GM12875 (cell line): Measurements from ENCODE around the gene JHY.

Experiments used
- H3K4me3 ChIP-seq: one replicate; pipeline ENCODE4 v1.5.1; 2011; ENCODE audit warnings: low read depth, low read length, control low read depth
- TF ChIP-seq, protein P1 (sequence below): IDR thresholded peaks from 2 replicates; pipeline ENCODE4 v1.5.1; 2011; ENCODE audit warnings: low read depth, mild to moderate bottlenecking, control low read depth, inconsistent platforms, low read length, moderate library complexity, borderline replicate concordance; ENCODE audit not compliant: insufficient read depth

JHY gene

DNA sequence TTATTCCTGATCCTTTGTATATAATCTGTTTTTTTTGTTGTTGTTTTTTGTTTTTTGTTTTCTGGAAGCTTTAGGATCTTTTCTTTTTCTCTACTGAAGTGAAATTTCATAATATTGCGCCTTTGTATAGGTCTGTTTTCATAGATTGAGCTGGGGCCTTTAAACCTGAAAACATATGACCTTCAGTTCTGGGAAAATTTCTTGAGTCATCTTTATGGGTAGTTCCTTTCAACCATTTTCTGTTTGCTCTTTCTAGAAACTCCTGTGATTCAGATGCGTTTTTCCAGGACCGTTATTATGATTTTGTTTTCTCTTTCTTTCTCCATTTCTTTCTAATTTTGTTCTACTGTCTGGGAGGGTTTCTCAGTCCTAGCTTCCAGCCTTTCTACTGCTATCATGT is 55.4 kb downstream of the JHY start:
- TF ChIP-seq, protein P1, sequence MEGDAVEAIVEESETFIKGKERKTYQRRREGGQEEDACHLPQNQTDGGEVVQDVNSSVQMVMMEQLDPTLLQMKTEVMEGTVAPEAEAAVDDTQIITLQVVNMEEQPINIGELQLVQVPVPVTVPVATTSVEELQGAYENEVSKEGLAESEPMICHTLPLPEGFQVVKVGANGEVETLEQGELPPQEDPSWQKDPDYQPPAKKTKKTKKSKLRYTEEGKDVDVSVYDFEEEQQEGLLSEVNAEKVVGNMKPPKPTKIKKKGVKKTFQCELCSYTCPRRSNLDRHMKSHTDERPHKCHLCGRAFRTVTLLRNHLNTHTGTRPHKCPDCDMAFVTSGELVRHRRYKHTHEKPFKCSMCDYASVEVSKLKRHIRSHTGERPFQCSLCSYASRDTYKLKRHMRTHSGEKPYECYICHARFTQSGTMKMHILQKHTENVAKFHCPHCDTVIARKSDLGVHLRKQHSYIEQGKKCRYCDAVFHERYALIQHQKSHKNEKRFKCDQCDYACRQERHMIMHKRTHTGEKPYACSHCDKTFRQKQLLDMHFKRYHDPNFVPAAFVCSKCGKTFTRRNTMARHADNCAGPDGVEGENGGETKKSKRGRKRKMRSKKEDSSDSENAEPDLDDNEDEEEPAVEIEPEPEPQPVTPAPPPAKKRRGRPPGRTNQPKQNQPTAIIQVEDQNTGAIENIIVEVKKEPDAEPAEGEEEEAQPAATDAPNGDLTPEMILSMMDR = no peak
- H3K4me3 ChIP-seq = no peak overlapping the region

DNA sequence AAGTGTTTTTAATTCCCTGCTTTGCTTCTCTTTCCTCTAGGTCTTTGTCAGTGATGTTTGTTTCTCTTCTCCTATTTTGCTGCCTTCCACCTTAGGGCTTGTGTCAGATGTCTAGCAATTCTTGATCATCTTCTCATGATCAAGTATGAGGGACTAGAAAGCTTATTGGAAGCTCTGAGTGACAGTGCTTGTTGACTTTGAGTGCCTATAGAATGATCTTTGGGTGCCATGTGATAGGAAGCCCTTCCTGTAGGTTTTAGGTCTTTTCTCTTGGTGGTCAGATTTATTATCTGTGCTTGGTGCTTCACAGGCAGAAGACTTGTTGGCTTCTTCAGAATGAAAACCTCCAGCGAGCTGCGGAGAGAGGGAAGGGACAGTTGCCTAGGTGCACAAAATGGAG is 56.0 kb downstream of the JHY start:
- H3K4me3 ChIP-seq = no peak overlapping the region
- TF ChIP-seq, protein P1 = no peak

DNA sequence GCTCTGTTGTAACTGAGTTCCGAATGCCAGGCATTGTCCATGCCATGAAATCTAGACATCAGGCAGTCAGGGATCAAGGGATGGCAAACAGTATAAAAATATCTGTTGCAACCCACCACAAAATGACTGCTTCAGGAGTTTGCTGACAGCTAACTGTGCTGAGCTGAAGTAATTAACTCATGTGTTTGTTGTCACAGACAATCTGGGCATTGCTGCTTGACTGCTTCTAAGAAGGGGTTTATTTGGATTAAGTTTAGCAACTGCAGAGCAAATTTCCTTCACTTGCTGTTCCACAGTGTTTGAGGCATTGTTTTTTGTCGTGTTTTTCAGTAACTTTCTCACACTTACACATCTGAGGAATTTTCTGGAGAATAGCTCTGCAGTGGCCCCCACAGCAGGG is 68.7 kb downstream of the JHY start:
- H3K4me3 ChIP-seq = no peak overlapping the region
- TF ChIP-seq, protein P1 = no peak

DNA sequence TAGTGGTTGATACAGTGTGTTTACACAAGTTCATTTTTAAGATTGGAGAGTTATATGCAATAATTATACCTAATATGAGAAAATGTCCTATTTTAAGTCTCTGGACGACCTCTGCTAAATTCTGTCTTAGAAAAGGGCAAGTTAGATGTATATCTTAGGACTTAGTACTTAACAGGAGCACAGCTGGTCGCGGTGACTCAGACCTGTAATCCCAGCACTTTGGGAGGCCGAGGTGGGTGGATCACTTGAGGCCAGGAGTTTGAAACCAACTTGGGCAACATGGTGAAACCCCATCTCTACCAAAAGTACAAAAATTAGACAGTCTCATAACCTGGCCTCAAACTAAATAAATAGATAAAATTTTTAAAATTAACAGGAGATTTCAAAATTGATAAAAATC is 71.9 kb downstream of the JHY start:
- no peak overlapping the region for H3K4me3 ChIP-seq
- TF ChIP-seq, protein P1 = no peak

DNA sequence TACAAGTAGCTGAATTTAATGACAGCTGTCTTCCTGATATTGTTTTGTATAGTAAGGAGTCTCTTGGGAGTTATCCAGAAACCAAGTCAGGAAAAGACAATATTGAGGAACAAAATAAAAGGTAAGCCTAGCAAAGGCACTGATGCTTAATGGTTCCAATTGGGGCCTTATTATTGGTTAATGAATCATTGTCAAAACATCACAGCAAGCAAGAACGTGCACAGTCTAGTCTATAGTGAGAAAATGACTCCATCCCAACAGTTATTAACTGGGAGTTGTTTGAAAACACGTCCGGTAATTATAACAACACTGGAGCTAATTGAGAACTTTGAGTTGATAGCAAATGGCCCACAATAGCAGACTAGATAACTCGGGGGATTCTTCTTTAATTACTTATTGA is 81.4 kb downstream of the JHY start:
- TF ChIP-seq, protein P1 = no peak
- H3K4me3 ChIP-seq = no peak overlapping the region

DNA sequence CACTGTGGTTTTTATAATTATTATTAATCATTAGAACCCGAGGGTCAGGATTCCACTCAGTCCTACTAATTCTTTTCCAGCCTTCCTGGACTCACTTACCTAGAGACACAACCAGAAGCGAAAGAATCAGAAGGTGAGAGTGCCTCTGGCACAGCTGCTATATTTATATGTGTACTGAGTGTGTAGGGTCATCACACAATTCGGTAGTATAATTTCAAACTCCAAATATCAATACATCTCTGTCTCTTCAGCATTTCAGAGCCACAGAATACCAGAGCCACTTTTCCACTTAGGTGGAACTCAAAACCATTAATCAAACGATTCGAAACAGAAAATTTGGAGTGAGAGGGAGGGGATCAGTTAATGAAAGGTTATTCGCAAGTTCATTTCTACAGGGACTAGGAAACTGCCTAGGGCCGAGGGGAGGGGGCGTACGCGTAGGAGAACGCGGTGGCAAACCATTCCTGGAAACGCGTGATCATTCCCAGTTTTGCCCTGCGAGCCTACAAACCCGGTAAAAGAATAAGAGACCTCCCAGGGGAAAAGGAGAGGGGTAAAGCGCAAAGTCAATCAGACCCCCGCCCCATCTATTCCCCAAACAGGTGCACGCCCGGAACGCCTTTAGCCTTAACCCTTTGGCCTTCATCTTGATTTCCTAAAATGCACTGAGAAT is 93.6 kb downstream of the JHY start:
- TF ChIP-seq, protein P1 = no peak
- H3K4me3 ChIP-seq = no peak overlapping the region

DNA sequence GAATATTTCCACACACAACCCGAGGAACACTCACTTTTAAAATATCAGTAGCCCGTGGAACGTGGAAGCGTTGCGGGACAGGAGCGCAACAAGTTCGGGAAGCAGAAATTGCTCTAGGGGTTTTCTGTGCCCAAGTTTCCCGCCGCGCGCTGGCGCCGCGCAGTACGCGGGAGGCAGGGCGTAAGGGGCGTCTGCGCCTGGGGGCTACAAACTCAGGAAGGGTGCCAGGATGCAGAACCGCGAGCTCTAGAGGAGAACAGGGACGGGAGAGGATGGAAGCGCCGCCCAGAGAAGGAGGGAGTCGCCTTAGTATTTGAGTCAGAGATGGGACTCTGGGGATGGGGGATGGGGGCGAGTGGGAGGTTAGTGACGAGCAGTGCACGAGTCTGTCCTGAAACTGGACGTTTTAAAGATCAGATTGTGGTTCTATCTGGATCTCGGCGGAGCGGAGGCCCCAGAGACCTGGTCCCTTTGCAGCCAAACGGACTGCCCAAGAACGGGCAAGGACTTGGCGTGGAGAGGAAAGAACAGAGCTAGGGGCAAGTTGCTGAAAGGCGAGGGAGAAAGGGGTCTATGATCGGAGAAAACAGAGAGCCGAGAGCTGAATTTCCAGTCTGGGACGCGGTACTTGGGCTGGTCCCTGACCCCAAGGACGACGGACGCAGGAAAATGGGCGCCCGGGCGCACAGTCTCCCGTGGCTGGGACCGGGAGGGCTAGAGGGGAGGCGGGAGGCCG is 94.3 kb downstream of the JHY start:
- TF ChIP-seq, protein P1 = no peak
- H3K4me3 ChIP-seq = no peak overlapping the region
